Cardiac muscle cell (in vitro differentiated cells and primary cell): Measurements from ENCODE around the gene HOXA7. TPM values are rescaled to one million over a fixed set of nuclear protein-coding genes. Genes with fewer than 3 reads are reported as not detected.

ENCODE experiments used
- DNase-seq, 2 donors: peaks; one replicate each; pipeline versions ENCODE4 v3.0.0 to v3.0.0-alpha.2; 2010 to 2017; ENCODE audit warnings: low read depth in 1 of 2, low spot score in 1 of 2
- H3K27ac ChIP-seq: fragments of 200-600 bp; sonication (generic); 2 replicates; pipeline ENCODE4 v1.5.1; 2016
- H3K27me3 ChIP-seq: fragments of 200-600 bp; sonication (generic); 2 replicates; pipeline ENCODE4 v1.6.0; 2016; ENCODE audit warnings: control low read depth
- H3K36me3 ChIP-seq: fragments of 200-600 bp; sonication (generic); 2 replicates; pipeline ENCODE4 v1.5.1; 2016; ENCODE audit warnings: control low read depth
- H3K4me1 ChIP-seq: fragments of 200-600 bp; sonication (generic); 2 replicates; pipeline ENCODE4 v1.8.1; 2017; ENCODE audit warnings: low read depth, mild to moderate bottlenecking, mixed run types
- H3K4me3 ChIP-seq: fragments of 200-600 bp; sonication (generic); 2 replicates; pipeline ENCODE4 v1.5.1; 2016; ENCODE audit warnings: mild to moderate bottlenecking
- H3K9me3 ChIP-seq: fragments of 200-600 bp; sonication (generic); 2 replicates; pipeline ENCODE4 v1.5.1; 2017; ENCODE audit warnings: low read depth, mild to moderate bottlenecking, control low read depth
- polyA plus RNA-seq: library from polyadenylated mRNA; unstranded; fragments of >200 nt; fragmentation: Nextera tagmentation; extraction: Ambion mirVana; gene quantifications from 2 replicates; pipeline ENCODE4 v1.2.1, GENCODE V29; 2016
- total RNA-seq: library from RNA; depleted of rRNA; stranded (reverse); fragments of >200 nt; gene quantifications from 2 replicates; pipeline ENCODE4 v1.2.3, GENCODE V29; 2016
- TF ChIP-seq, protein P1 (sequence below): IDR thresholded peaks from 2 replicates; pipeline ENCODE4 v1.5.1; 2012; ENCODE audit warnings: low read depth, mild to moderate bottlenecking, low read length

HOXA7 gene
- total and polyA plus RNA-seq, 2 experiments from 2014 or later, result not detected

DNA sequence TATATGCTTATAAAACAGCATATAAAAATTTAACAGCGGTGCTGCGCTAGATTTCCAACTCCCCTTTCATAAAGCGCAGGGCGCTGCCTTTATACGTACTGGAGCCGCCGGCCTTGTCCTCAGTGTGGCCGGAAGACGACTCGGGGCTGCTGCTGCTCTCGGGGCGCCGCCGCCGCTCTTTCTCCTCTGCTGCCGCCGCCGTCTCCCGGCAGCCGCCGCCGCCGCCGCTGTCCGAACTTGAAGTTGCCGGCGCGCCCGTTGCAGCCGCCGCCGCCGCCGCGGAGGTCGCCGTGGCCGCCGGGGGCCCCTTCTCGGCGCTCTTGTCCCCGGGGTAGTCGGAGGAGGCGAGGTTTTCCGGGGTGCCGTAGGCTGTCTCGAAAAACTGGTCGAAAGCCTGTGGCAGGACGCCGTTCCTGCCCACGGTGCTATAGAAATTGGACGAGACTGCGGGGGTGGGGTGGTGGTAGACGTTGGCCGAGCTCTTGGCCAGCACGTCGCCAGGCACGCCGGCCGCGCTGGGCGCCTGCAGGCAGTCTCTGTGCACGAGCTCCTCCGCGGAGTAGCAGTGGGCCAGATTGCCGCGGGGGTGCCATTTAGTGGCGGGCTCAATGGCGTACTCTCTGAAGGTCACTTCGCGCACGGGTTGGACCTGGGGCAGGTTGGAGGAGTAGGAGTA lies 28.0 kb upstream of the HOXA7 start:
- Histone ChIP-seq H3K27me3 (peaks cover 100% of the 10 kb centered on the region), H3K4me1 (peaks cover 3% of the 10 kb centered on the region), H3K4me3 (peak overlapping the region; percentile 41), H3K36me3 (no peaks in the 10 kb centered on the region), H3K27ac (no peak overlapping the region), H3K9me3 (no peaks in the 10 kb centered on the region)
- TF ChIP-seq, protein P1, sequence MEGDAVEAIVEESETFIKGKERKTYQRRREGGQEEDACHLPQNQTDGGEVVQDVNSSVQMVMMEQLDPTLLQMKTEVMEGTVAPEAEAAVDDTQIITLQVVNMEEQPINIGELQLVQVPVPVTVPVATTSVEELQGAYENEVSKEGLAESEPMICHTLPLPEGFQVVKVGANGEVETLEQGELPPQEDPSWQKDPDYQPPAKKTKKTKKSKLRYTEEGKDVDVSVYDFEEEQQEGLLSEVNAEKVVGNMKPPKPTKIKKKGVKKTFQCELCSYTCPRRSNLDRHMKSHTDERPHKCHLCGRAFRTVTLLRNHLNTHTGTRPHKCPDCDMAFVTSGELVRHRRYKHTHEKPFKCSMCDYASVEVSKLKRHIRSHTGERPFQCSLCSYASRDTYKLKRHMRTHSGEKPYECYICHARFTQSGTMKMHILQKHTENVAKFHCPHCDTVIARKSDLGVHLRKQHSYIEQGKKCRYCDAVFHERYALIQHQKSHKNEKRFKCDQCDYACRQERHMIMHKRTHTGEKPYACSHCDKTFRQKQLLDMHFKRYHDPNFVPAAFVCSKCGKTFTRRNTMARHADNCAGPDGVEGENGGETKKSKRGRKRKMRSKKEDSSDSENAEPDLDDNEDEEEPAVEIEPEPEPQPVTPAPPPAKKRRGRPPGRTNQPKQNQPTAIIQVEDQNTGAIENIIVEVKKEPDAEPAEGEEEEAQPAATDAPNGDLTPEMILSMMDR, result no peak
- peak in 1 of 2 donors; percentile 55 for DNase-seq

DNA sequence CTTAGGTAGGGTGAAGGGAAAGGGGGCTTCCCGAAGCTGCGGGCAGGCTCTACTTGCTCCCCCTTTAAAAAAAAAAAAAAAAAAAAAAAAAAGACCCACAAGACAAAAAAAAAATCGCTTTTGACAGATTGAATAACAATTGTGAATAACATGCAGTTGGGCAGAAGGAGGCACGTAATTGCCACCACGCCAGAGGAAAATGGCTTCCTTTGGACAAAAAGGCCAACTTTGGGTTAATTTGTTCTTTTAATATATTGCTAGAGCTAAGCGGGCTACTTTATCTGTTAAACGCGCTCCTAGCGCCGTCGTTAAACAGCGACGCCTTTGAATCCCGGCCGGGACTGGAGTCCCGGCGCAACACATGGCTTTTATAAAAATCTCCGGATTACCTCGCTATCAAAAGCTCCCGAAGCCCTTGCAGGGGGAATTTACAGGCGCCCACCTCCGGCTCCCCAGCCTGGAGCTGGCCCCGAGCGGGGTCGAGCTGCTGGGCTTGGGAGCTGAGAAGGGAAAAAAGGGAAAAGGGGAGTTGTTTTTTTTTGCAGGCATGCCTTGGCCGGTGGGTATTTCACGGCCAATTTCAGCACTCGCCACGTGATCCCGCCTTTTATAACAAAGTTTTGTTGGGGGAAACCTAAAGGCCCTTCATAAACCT lies 27.3 kb upstream of the HOXA7 start:
- no peak for DNase-seq
- H3K4me1 ChIP-seq, result peaks cover 3% of the 10 kb centered on the region
- H3K27ac ChIP-seq, result no peak overlapping the region

DNA sequence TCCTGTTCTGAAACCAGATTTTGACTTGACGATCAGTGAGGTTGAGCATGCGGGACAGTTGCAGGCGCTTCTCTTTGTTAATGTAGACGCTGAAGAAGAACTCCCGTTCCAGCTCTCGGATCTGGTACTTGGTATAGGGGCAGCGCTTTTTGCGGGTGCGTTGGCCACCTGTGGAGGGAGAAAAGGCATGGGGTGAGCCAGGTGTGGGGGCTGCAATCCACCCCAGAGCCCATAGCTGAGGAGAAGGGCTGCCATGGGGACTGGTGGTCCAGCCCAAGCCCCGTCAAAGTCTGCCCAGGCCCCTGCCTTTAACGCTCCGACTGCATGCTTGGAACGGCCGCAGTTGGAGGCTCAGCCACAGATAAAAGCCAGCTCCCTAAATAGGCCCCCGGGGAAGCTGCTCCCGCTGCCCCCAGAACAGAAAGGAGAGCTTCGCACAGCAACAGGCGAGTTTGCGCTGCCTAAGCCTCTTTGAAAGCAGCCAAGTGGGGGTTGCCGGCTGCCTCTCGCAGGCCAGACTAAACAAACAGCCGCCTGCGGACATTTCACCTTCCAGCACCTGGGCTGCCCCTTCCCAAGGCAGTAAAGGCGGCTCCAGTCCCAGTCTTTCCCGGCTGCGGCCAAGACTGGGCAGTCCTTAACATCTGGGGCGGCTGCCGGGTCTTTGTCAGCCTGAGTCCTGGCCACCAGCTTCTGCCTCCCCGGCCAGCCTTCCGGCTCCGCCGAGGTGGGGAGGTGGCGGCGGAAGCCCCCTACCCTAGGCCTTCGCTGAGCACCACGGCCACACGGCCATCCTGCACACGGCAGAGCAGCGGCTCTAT lies 26.6 kb upstream of the HOXA7 start:
- Histone ChIP-seq H3K27ac (no peak overlapping the region), H3K36me3 (no peaks in the 10 kb centered on the region), H3K4me3 (peak overlapping the region; percentile 41), H3K27me3 (peaks cover 100% of the 10 kb centered on the region), H3K4me1 (peaks cover 3% of the 10 kb centered on the region), H3K9me3 (no peaks in the 10 kb centered on the region)
- TF ChIP-seq, protein P1, result no peak
- no peak for DNase-seq

More for the DNA sequence above, 27.3 kb upstream of the HOXA7 start:
- no peaks in the 10 kb centered on the region for H3K36me3 ChIP-seq
- peak overlapping the region; percentile 41 for H3K4me3 ChIP-seq
- H3K27me3 ChIP-seq, result peaks cover 100% of the 10 kb centered on the region
- TF ChIP-seq, protein P1, result no peak
- no peaks in the 10 kb centered on the region for H3K9me3 ChIP-seq

DNA sequence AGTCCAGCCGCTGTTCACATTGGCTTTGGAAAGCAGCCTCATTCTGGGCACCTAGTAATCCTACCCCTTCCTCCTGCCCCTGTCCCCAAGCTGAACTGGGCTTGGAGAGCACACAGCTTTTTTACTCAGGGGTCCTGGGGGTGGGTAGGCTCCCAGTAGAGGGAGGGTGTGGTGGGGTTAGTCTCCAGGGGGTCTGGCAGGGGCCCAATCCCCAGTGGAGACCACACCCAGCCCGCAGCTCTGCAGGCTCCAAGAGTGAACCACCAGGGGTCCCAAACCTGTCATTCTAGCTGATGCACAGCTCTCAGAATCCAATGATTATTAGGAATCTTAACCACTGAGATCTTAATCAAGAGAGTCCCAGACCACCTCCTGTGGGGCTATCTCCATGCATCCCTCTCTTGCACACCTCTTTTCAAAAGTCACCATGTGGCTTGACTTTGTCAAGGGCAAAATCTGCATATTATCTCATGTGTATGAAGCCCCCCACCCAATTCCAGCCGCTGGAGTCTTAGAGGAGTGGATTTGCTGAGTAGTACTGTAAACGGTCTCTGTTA lies 25.9 kb upstream of the HOXA7 start:
- no peak overlapping the region for H3K27ac ChIP-seq
- no peak for DNase-seq
- peaks cover 3% of the 10 kb centered on the region for H3K4me1 ChIP-seq
- H3K36me3 ChIP-seq, result no peaks in the 10 kb centered on the region
- no peak overlapping the region for H3K4me3 ChIP-seq
- H3K9me3 ChIP-seq, result no peaks in the 10 kb centered on the region
- TF ChIP-seq, protein P1, result no peak
- peaks cover 100% of the 10 kb centered on the region for H3K27me3 ChIP-seq

DNA sequence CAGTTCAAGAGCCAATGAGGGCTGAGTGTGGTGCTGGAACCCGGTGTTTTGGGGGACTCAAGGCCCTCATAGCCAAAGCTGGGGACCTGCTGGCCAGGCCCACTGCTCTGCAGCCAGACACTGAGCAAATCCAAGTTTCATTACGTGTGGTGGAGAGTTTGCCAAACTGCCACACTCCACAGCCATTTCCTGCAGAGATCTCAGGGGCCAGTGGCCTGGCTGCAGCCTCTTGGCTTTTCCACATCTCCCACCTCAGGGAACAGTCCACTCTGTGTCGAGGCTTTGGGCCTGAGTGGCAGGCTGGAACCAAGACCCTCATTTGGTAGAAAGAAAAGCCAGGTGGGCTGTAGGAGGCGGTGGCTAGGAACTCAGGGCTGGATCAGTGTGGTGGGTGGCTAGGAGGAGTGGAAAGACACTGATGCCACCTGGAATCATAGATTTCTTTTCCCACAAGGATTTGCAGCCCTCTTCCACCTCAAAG lies 25.4 kb upstream of the HOXA7 start:
- no peaks in the 10 kb centered on the region for H3K9me3 ChIP-seq
- H3K4me3 ChIP-seq, result no peak overlapping the region
- peaks cover 100% of the 10 kb centered on the region for H3K27me3 ChIP-seq
- no peaks in the 10 kb centered on the region for H3K36me3 ChIP-seq
- peaks cover 3% of the 10 kb centered on the region for H3K4me1 ChIP-seq
- TF ChIP-seq, protein P1, result no peak
- no peak for DNase-seq
- H3K27ac ChIP-seq, result no peak overlapping the region
